IPS-NIHi11 (cell line): Measurements from ENCODE around the gene SDK1.
"Not testable (repeated sequence)": the region's sequence is repeated elsewhere in the genome, so short reads cannot be mapped to it uniquely, and the experiment has no call there.

Experiments used
- DNase-seq: peaks from one replicate; pipeline ENCODE4 v3.0.0; 2012; ENCODE audit warnings: mixed read lengths, low spot score

SDK1 gene

GRCh38 chr7:4230352-4230751, 929.3 kb downstream of the SDK1 start:
- no peak for DNase-seq

GRCh38 chr7:4233146-4233545, 932.1 kb downstream of the SDK1 start:
- no peak for DNase-seq

- no peak for DNase-seq
Measured at GRCh38 chr7:4233621-4234497, 932.8 kb downstream of the SDK1 start.

GRCh38 chr7:4234498-4234855, 933.4 kb downstream of the SDK1 start:
- DNase-seq: no peak

- no peak for DNase-seq
Measured at GRCh38 chr7:4234886-4235285, 933.8 kb downstream of the SDK1 start.

GRCh38 chr7:4235596-4235995, 934.5 kb downstream of the SDK1 start:
- no peak for DNase-seq

GRCh38 chr7:4236389-4236788, 935.3 kb downstream of the SDK1 start:
- DNase-seq: no peak

GRCh38 chr7:4236873-4237272, 935.8 kb downstream of the SDK1 start:
- DNase-seq: not testable (repeated sequence)

GRCh38 chr7:4237296-4238235, 936.5 kb downstream of the SDK1 start:
- DNase-seq: no peak

- no peak for DNase-seq
Measured at GRCh38 chr7:4238861-4239260, 937.8 kb downstream of the SDK1 start.

- peak; percentile 50 for DNase-seq
Measured at GRCh38 chr7:4240042-4240441, 939.0 kb downstream of the SDK1 start.

- no peak for DNase-seq
Measured at GRCh38 chr7:4240520-4241303, 939.7 kb downstream of the SDK1 start.

- no peak for DNase-seq
Measured at GRCh38 chr7:4241304-4241612, 940.2 kb downstream of the SDK1 start.

GRCh38 chr7:4241791-4242190, 940.7 kb downstream of the SDK1 start:
- peak; percentile 79 for DNase-seq

- DNase-seq: no peak
Measured at GRCh38 chr7:4242706-4243105, 941.7 kb downstream of the SDK1 start.

- no peak for DNase-seq
Measured at GRCh38 chr7:4244041-4244440, 943.0 kb downstream of the SDK1 start.

GRCh38 chr7:4244635-4245034, 943.6 kb downstream of the SDK1 start:
- no peak for DNase-seq

GRCh38 chr7:4245135-4245865, 944.2 kb downstream of the SDK1 start:
- no peak for DNase-seq

GRCh38 chr7:4245866-4246470, 944.9 kb downstream of the SDK1 start:
- no peak for DNase-seq

GRCh38 chr7:4246536-4246935, 945.5 kb downstream of the SDK1 start:
- no peak for DNase-seq
